ENCODE measurements around the gene ATG2A. TPM values are rescaled to one million over a fixed set of nuclear protein-coding genes. Genes with fewer than 3 reads are reported as not detected.

The ATG2A gene
- polyA plus RNA-seq, 1 donor (not counting 4 experiments of a cell fraction or from before 2014, with no cell fraction given), result 2.4 TPM

DNA sequence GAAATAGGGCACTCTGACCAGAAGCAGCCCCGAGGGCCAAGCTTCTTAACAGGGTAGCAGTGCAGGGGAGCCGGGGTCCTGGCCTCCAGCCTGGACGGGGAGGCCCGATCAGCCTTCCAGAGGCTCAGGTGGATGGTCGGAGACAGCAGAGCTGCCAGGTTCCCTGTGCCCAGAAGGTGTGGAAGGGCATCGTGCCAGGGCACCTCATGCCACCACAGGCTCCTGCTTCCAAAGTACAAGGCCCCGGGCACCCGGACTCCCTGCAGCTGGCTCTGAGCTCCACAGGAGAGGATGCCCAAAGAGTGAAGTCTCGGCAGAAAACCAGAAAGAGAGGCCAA, 52.9 kb downstream of the ATG2A start:
- no peaks in the 10 kb centered on the region for H3K9me3 ChIP-seq (ENCODE audit: control insufficient read depth, low read depth, low read length)
- TF ChIP-seq, protein P1, sequence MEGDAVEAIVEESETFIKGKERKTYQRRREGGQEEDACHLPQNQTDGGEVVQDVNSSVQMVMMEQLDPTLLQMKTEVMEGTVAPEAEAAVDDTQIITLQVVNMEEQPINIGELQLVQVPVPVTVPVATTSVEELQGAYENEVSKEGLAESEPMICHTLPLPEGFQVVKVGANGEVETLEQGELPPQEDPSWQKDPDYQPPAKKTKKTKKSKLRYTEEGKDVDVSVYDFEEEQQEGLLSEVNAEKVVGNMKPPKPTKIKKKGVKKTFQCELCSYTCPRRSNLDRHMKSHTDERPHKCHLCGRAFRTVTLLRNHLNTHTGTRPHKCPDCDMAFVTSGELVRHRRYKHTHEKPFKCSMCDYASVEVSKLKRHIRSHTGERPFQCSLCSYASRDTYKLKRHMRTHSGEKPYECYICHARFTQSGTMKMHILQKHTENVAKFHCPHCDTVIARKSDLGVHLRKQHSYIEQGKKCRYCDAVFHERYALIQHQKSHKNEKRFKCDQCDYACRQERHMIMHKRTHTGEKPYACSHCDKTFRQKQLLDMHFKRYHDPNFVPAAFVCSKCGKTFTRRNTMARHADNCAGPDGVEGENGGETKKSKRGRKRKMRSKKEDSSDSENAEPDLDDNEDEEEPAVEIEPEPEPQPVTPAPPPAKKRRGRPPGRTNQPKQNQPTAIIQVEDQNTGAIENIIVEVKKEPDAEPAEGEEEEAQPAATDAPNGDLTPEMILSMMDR (optimal IDR thresholded peaks at IDR 0.05 in 1 of 3, IDR thresholded peaks at IDR 0.05 in 1 of 3, conservative IDR thresholded peaks at IDR 0.05 in 1 of 3; ENCODE audit: extremely low read depth in 1 of 3, insufficient read depth in 2 of 3, low read length in 3 of 3), result no peak
- no peak for TF ChIP-seq EZH2 (IDR thresholded peaks at IDR 0.05; ENCODE audit: low read length)
- H3K9ac ChIP-seq (ENCODE audit: control insufficient read depth, extremely low read depth, insufficient read depth, low read length), result peak overlapping the region; percentile 60
- peak overlapping the region; percentile 74 for H3K4me2 ChIP-seq (ENCODE audit: control insufficient read depth, extremely low read depth, insufficient read depth, low read depth, low read length)
- peaks cover 3% of the 10 kb centered on the region for H4K20me1 ChIP-seq (ENCODE audit: control insufficient read depth, extremely low read depth, insufficient read depth, low read length)
- dilution Hi-C loops (cut with MboI; ENCODE audit: extremely low pct_ligation_motif_present, low sequenced_read_pairs), result no loop called here
- H3K4me1 ChIP-seq (ENCODE audit: control insufficient read depth, extremely low read depth, insufficient read depth, low read length), result peaks cover 62% of the 10 kb centered on the region
- peaks cover 12 to 15% of the 10 kb centered on the region in 2 experiments for H3K36me3 ChIP-seq (ENCODE audit: control insufficient read depth in 2 of 2, extremely low read depth in 1 of 2, insufficient read depth in 2 of 2, low read length in 2 of 2)
- H2AFZ ChIP-seq (ENCODE audit: control insufficient read depth, low read length), result no peak overlapping the region
- no peak for DNase-seq (ENCODE audit: low read depth, low spot score)
- H3K27ac ChIP-seq (ENCODE audit: control insufficient read depth, insufficient read depth, low read length), result peak overlapping the region; percentile 74
- peak overlapping the region in 1 of 3 experiments; percentile 4 for H3K4me3 ChIP-seq (ENCODE audit: control insufficient read depth in 2 of 3, extremely low read depth in 1 of 3, insufficient read depth in 2 of 3, low read depth in 1 of 3, low read length in 3 of 3)
- H3K9me1 ChIP-seq (ENCODE audit: control insufficient read depth, extremely low read depth, insufficient read depth, low read length), result peaks cover 11% of the 10 kb centered on the region
- H3K79me2 ChIP-seq (ENCODE audit: control insufficient read depth, insufficient read depth, low read length), result peaks cover 80% of the 10 kb centered on the region
- H3K27me3 ChIP-seq (ENCODE audit: control insufficient read depth, extremely low read depth, insufficient read depth, low read length), result no peaks in the 10 kb centered on the region
- FAIRE-seq, result no peak

DNA sequence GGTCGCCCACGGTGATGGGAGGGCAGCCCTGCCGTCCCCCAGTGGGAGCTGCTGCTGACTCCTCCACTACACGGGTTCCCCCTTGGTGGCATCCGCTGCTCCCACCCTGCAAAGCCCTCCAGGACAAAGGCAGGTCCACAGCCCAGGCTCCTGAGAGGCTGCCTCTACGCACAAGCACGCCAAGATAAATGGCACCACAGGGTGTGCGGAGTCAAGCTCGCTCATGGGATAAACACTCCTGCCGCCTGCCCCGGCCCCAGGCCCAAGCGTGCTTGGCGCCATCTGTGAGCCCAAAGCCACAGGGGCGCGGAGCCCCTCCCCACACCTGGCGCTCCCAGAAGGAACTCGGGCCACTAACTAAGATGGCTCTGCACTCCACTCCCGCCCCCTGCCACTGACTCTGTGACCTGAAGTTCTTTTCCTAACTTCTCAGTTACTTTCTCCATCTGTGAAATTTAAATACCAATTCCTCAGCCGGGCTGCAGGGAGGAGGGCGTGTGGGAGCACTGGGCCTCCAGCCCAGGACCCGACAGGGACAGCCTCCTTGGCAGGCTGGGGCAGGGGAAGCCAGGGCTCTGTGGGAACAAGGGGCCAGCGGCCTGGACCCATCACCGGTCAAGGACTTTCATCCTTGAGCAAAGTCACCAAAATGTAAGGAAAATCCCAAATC, 53.5 kb downstream of the ATG2A start:
- DNase-seq (ENCODE audit: low read depth, low spot score) (no peak), FAIRE-seq (no peak)
- peaks cover 8% of the 10 kb centered on the region for H3K9me1 ChIP-seq (ENCODE audit: control insufficient read depth, extremely low read depth, insufficient read depth, low read length)
- H4K20me1 ChIP-seq (ENCODE audit: control insufficient read depth, extremely low read depth, insufficient read depth, low read length), result peaks cover 3% of the 10 kb centered on the region
- no peak overlapping the region for H2AFZ ChIP-seq (ENCODE audit: control insufficient read depth, low read length)
- H3K9me3 ChIP-seq (ENCODE audit: control insufficient read depth, low read depth, low read length), result no peaks in the 10 kb centered on the region
- H3K4me2 ChIP-seq (ENCODE audit: control insufficient read depth, extremely low read depth, insufficient read depth, low read depth, low read length), result peak overlapping the region; percentile 74
- H3K79me2 ChIP-seq (ENCODE audit: control insufficient read depth, insufficient read depth, low read length), result peaks cover 80% of the 10 kb centered on the region
- dilution Hi-C loops (cut with MboI; ENCODE audit: extremely low pct_ligation_motif_present, low sequenced_read_pairs), result no loop called here
- H3K4me3 ChIP-seq (ENCODE audit: control insufficient read depth in 2 of 3, extremely low read depth in 1 of 3, insufficient read depth in 2 of 3, low read depth in 1 of 3, low read length in 3 of 3), result no peak overlapping the region
- H3K9ac ChIP-seq (ENCODE audit: control insufficient read depth, extremely low read depth, insufficient read depth, low read length), result peak overlapping the region; percentile 60
- peaks cover 18% of the 10 kb centered on the region in 2 experiments for H3K36me3 ChIP-seq (ENCODE audit: control insufficient read depth in 2 of 2, extremely low read depth in 1 of 2, insufficient read depth in 2 of 2, low read length in 2 of 2)
- TF ChIP-seq EZH2 (IDR thresholded peaks at IDR 0.05; ENCODE audit: low read length), result no peak
- TF ChIP-seq, protein P1 (optimal IDR thresholded peaks at IDR 0.05 in 1 of 3, IDR thresholded peaks at IDR 0.05 in 1 of 3, conservative IDR thresholded peaks at IDR 0.05 in 1 of 3; ENCODE audit: extremely low read depth in 1 of 3, insufficient read depth in 2 of 3, low read length in 3 of 3), result no peak
- peaks cover 56% of the 10 kb centered on the region for H3K4me1 ChIP-seq (ENCODE audit: control insufficient read depth, extremely low read depth, insufficient read depth, low read length)
- H3K27me3 ChIP-seq (ENCODE audit: control insufficient read depth, extremely low read depth, insufficient read depth, low read length), result no peaks in the 10 kb centered on the region
- H3K27ac ChIP-seq (ENCODE audit: control insufficient read depth, insufficient read depth, low read length), result peak overlapping the region; percentile 74

All from keratinocyte (primary cell).